GM23338 (cell line): Measurements from ENCODE around the gene ATXN7L3. TPM values are rescaled to one million over a fixed set of nuclear protein-coding genes. Genes with fewer than 3 reads are reported as not detected.

ENCODE experiments used
- CTCF ChIP-seq, 2 experiments: fragments of 200-600 bp in 1 of 2; sonication (generic) in 1 of 2; conservative IDR thresholded peaks; 2 replicates each; pipeline versions ENCODE4 v1.5.1 to v1.6.1; 2016 to 2017; ENCODE audit warnings: antibody characterized with exemption in 2 of 2, low read depth in 2 of 2, mild to moderate bottlenecking in 2 of 2, moderate library complexity in 1 of 2
- ETS1 ChIP-seq: IDR thresholded peaks from 2 replicates; pipeline ENCODE4 v1.6.1; 2016; ENCODE audit warnings: antibody characterized with exemption
- JUNB ChIP-seq: IDR thresholded peaks from one replicate; pipeline ENCODE4 v1.6.1; 2016; ENCODE audit warnings: antibody characterized with exemption; ENCODE audit not compliant: unreplicated experiment
- REST ChIP-seq: IDR thresholded peaks from one replicate; pipeline ENCODE4 v1.6.1; 2018; ENCODE audit warnings: antibody characterized with exemption; ENCODE audit not compliant: unreplicated experiment
- STAT1 ChIP-seq: IDR thresholded peaks from one replicate; pipeline ENCODE4 v1.6.1; 2016; ENCODE audit warnings: antibody characterized with exemption; ENCODE audit not compliant: unreplicated experiment
- ZNF331 ChIP-seq: fragments of 250-450 bp; sonication (Bioruptor Pico); IDR thresholded peaks from 2 replicates; pipeline ENCODE4 v1.5.0; 2020; ENCODE audit warnings: low read depth, mild to moderate bottlenecking, moderate library complexity
- ZNF462 ChIP-seq: fragments of 250-450 bp; sonication (Bioruptor Pico); IDR thresholded peaks from 2 replicates; pipeline ENCODE4 v1.5.0; 2020; ENCODE audit warnings: mild to moderate bottlenecking, moderate library complexity
- polyA plus RNA-seq: library from polyadenylated mRNA; unstranded; fragments of >200 nt; fragmentation: Nextera tagmentation; extraction: Ambion mirVana; gene quantifications from 2 replicates; pipeline ENCODE4 v1.2.1, GENCODE V29; 2016
- total RNA-seq: library from RNA; depleted of rRNA; stranded (reverse); fragments of >200 nt; shearing (Covaris generic); gene quantifications from 2 replicates; pipeline ENCODE4 v1.2.3, GENCODE V29; 2014

ATXN7L3 gene
- total and polyA plus RNA-seq, 2 experiments from 2014 or later = 20.6 to 95.0 TPM

- no peak for TF ChIP-seq ZNF462 (CRISPR knock-in tag)
- no peak for TF ChIP-seq REST
- TF ChIP-seq ETS1 = no peak
- no peak for TF ChIP-seq CTCF (conservative IDR thresholded peaks at IDR 0.05; ENCODE audit: low read depth in 2 of 2)
- no peak for TF ChIP-seq JUNB
- no peak for TF ChIP-seq ZNF331 (CRISPR knock-in tag)
- no peak for TF ChIP-seq STAT1
Observed at GRCh38 chr17:44236444-44236991, 36.8 kb upstream of the ATXN7L3 start (continued).
